Measurements from ENCODE around the gene HES6.

The HES6 gene

DNA sequence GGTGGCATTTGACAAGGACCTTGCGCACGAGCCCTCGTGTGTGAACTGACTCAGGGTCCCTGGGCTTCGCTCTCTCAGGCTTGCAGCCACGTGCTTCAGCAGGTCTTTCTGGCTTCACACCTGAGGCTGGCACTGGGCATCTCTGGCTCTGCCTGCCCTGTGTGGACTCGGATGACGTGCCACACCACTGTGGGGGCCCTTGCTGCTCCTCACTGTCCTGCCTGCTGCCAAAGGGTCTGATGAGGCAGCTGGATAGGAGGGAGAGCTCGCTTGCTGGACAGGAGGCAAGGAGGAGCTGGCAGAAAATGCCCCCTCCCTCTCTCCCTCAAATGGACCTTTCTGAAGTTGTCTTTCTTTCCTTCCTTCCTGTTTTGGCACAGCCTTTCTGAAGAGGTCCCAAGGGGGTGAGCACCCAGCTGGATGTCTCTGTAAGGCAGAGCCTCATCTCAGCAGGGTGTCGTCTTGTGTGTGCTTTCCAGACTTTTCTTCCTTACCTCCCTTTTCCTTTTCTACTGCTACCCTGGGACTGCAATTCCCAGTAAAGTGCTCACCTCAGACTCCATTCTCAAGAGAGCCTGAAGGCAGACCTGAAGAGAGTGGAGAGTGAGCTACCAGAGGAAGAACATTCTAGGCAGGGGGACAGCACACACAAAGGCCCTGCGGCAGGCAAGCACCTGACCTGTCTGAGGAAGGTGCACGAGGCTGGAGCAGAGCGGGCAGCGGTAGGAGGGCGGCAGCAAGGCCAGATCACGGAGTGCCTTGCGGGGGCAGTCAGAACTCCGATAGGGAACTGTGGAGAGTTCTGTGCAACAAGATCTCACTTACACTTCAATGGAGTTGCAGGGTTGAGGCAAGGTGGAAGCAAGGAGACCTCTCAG, 43.3 kb upstream of the HES6 start:
- no peaks in the 10 kb centered on the region for H3K9me2 ChIP-seq (ENCODE audit: low read depth, low read length)
- no peaks in the 10 kb centered on the region for H3K79me2 ChIP-seq (ENCODE audit: insufficient read depth, low read length)
- no peak overlapping the region for H3K27ac ChIP-seq (ENCODE audit: low read depth, low read length, poor library complexity, severe bottlenecking)
- no peak overlapping the region for H2AFZ ChIP-seq (ENCODE audit: low read length)
- peaks cover 16% of the 10 kb centered on the region for H3K4me1 ChIP-seq (ENCODE audit: insufficient read depth, low read length, severe bottlenecking)
- H3K9me3 ChIP-seq (ENCODE audit: low read length), result no peaks in the 10 kb centered on the region
- H3F3A ChIP-seq (ENCODE audit: insufficient read depth, low read length), result no peaks in the 10 kb centered on the region
- TF ChIP-seq, protein P1, sequence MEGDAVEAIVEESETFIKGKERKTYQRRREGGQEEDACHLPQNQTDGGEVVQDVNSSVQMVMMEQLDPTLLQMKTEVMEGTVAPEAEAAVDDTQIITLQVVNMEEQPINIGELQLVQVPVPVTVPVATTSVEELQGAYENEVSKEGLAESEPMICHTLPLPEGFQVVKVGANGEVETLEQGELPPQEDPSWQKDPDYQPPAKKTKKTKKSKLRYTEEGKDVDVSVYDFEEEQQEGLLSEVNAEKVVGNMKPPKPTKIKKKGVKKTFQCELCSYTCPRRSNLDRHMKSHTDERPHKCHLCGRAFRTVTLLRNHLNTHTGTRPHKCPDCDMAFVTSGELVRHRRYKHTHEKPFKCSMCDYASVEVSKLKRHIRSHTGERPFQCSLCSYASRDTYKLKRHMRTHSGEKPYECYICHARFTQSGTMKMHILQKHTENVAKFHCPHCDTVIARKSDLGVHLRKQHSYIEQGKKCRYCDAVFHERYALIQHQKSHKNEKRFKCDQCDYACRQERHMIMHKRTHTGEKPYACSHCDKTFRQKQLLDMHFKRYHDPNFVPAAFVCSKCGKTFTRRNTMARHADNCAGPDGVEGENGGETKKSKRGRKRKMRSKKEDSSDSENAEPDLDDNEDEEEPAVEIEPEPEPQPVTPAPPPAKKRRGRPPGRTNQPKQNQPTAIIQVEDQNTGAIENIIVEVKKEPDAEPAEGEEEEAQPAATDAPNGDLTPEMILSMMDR (IDR thresholded peaks at IDR 0.05; ENCODE audit: low read length), result no peak
- TF ChIP-seq EZH2 (IDR thresholded peaks at IDR 0.05; ENCODE audit: borderline replicate concordance, low read length), result no peak
- H3K36me3 ChIP-seq (ENCODE audit: insufficient read depth, low read length), result no peaks in the 10 kb centered on the region
- no peak overlapping the region for H3K9ac ChIP-seq (ENCODE audit: low read length)
- no peak overlapping the region for H3K4me2 ChIP-seq (ENCODE audit: low read length)
- H3K4me3 ChIP-seq (ENCODE audit: low read depth, low read length, poor library complexity, severe bottlenecking), result no peak overlapping the region
- no peaks in the 10 kb centered on the region for H4K20me1 ChIP-seq (ENCODE audit: insufficient read depth, low read length)
- H3K27me3 ChIP-seq (ENCODE audit: insufficient read depth, low read length), result no peaks in the 10 kb centered on the region

GRCh38 chr2:238281826-238282480, 42.1 kb upstream of the HES6 start:
- H3F3A ChIP-seq (ENCODE audit: insufficient read depth, low read length), result no peaks in the 10 kb centered on the region
- no peak overlapping the region for H3K4me3 ChIP-seq (ENCODE audit: low read depth, low read length, poor library complexity, severe bottlenecking)
- H3K4me1 ChIP-seq (ENCODE audit: insufficient read depth, low read length, severe bottlenecking), result peaks cover 4% of the 10 kb centered on the region
- H3K9me3 ChIP-seq (ENCODE audit: low read length), result no peaks in the 10 kb centered on the region
- no peak overlapping the region for H3K27ac ChIP-seq (ENCODE audit: low read depth, low read length, poor library complexity, severe bottlenecking)
- H3K4me2 ChIP-seq (ENCODE audit: low read length), result no peak overlapping the region
- H3K27me3 ChIP-seq (ENCODE audit: insufficient read depth, low read length), result no peaks in the 10 kb centered on the region
- TF ChIP-seq, protein P1 (IDR thresholded peaks at IDR 0.05; ENCODE audit: low read length), result no peak
- TF ChIP-seq EZH2 (IDR thresholded peaks at IDR 0.05; ENCODE audit: borderline replicate concordance, low read length), result no peak
- no peaks in the 10 kb centered on the region for H4K20me1 ChIP-seq (ENCODE audit: insufficient read depth, low read length)
- H3K9me2 ChIP-seq (ENCODE audit: low read depth, low read length), result no peaks in the 10 kb centered on the region
- no peaks in the 10 kb centered on the region for H3K36me3 ChIP-seq (ENCODE audit: insufficient read depth, low read length)
- no peak overlapping the region for H2AFZ ChIP-seq (ENCODE audit: low read length)
- H3K79me2 ChIP-seq (ENCODE audit: insufficient read depth, low read length), result no peaks in the 10 kb centered on the region
- no peak overlapping the region for H3K9ac ChIP-seq (ENCODE audit: low read length)

- Histone ChIP-seq H2AFZ (ENCODE audit: low read length) (no peak overlapping the region), H3K36me3 (ENCODE audit: insufficient read depth, low read length) (peaks cover 10% of the 10 kb centered on the region; the same call in 1 of the 2 replicates), H3K27me3 (ENCODE audit: insufficient read depth, low read length) (no peaks in the 10 kb centered on the region), H3K9ac (ENCODE audit: low read length) (no peak overlapping the region), H3K4me2 (ENCODE audit: low read length) (no peak overlapping the region), H3K4me3 (ENCODE audit: low read depth, low read length, poor library complexity, severe bottlenecking) (no peak overlapping the region), H3K9me3 (ENCODE audit: low read length) (no peaks in the 10 kb centered on the region), H3K27ac (ENCODE audit: low read depth, low read length, poor library complexity, severe bottlenecking) (no peak overlapping the region), H3F3A (ENCODE audit: insufficient read depth, low read length) (no peaks in the 10 kb centered on the region), H3K4me1 (ENCODE audit: insufficient read depth, low read length, severe bottlenecking) (no peaks in the 10 kb centered on the region), H3K79me2 (ENCODE audit: insufficient read depth, low read length) (no peaks in the 10 kb centered on the region), H4K20me1 (ENCODE audit: insufficient read depth, low read length) (no peaks in the 10 kb centered on the region), H3K9me2 (ENCODE audit: low read depth, low read length) (no peaks in the 10 kb centered on the region)
- no peak for TF ChIP-seq EZH2 (IDR thresholded peaks at IDR 0.05; ENCODE audit: borderline replicate concordance, low read length)
- TF ChIP-seq, protein P1 (IDR thresholded peaks at IDR 0.05; ENCODE audit: low read length), result no peak
Observed at GRCh38 chr2:238280083-238280825, 40.4 kb upstream of the HES6 start.

All from OCI-LY1 (cell line).